A549 (cell line): Measurements from ENCODE around the gene NR2F2.

Source experiments
- CBX2 ChIP-seq: fragments of 200-600 bp; sonication (generic); IDR thresholded peaks from 2 replicates; pipeline ENCODE4 v1.6.1; 2016; ENCODE audit warnings: low read depth, mild to moderate bottlenecking, borderline replicate concordance
- CTCF ChIP-seq: fragments of >200 bp; sonication (Bioruptor Twin); formaldehyde crosslinking; IDR thresholded peaks from 3 replicates; pipeline ENCODE4 v1.5.1; 2016
- EHMT2 ChIP-seq: fragments of 200-600 bp; sonication (generic); IDR thresholded peaks from 2 replicates; pipeline ENCODE4 v1.6.1; 2016; ENCODE audit warnings: antibody characterized with exemption, low read depth, mild to moderate bottlenecking, moderate library complexity
- ELK1 ChIP-seq: fragments of 150-350 bp; IDR thresholded peaks from 2 replicates; pipeline ENCODE4 v1.6.1; 2014; ENCODE audit warnings: low read depth, mild to moderate bottlenecking, low read length
- RAD21 ChIP-seq, 2 experiments: fragments of >200 bp in 1 of 2; sonication (Bioruptor Twin) in 1 of 2; formaldehyde crosslinking in 1 of 2; IDR thresholded peaks in 1 of 2; conservative IDR thresholded peaks in 1 of 2; 2 replicates in 1 of 2; 3 replicates in 1 of 2; pipeline ENCODE4 v1.6.1; 2012 to 2018; ENCODE audit warnings: inconsistent platforms in 1 of 2
- REST ChIP-seq: fragments of 200-600 bp; sonication (generic); IDR thresholded peaks from 2 replicates; pipeline ENCODE4 v1.6.1; 2016; ENCODE audit warnings: antibody characterized with exemption, mild to moderate bottlenecking, moderate library complexity
- RNF2 ChIP-seq: fragments of 200-600 bp; sonication (generic); IDR thresholded peaks from 2 replicates; pipeline ENCODE4 v1.6.1; 2016; ENCODE audit warnings: low read depth, mild to moderate bottlenecking, antibody characterized with exemption, moderate library complexity, borderline replicate concordance

- no peak for TF ChIP-seq EHMT2
- TF ChIP-seq CTCF = no peak
- TF ChIP-seq RNF2 = no peak
- TF ChIP-seq CBX2 = no peak
- no peak for TF ChIP-seq ELK1
- no peak for TF ChIP-seq RAD21 (conservative IDR thresholded peaks at IDR 0.05 in 1 of 2, IDR thresholded peaks at IDR 0.05 in 1 of 2)
- no peak for TF ChIP-seq REST
These were observed 54.7 kb downstream of the NR2F2 start for GRCh38 chr15:96385195-96385594.
